ENCODE results near the gene BLOC1S3.

BLOC1S3 gene

DNA sequence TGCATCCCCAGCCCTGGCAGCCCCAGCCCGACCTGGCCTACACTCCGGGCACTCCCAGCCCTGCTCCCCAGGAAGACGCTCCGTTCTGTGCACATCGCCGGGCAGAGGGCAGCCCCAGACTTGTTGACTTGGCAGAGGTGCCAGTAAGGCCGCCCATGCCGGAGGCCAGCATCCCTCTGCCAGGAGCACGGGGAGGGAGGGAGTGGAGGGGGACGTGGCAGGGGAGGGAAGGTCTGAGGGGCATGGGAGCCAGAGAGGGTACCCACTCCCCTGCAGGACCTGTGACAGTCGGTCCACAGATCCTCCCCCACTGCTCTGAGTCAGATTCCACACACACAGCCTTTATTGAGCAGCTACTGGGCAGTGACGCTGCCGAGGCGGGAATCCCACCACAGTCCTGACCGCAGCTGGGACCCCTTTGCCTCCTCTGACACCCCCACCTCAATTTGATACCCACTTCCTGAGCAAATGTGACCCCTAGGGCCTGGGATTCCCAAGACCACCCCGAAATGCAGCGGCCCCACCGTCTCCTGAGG lies 15.9 kb upstream of the BLOC1S3 start:
- DNase-seq, result no peak

DNA sequence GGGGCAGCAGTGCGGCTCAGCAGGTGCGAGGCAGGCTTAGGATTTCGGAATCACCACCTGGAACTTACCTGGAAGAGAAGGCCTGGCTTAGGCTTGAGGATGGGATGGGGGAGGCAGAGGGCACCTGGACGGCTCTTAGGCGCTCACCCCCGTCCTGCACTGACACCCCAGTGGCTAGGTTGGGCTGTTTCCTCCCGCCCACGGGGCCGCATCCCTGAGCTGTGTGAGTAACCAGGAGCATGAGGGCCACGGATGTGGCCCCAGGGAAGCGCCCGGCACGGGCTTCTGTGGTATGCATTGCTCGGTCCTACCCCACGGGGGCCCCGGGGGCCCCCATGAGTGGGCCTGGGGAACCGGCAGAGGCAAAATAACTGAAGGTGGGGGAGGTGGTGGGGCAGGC lies 15.4 kb upstream of the BLOC1S3 start:
- DNase-seq, result no peak

DNA sequence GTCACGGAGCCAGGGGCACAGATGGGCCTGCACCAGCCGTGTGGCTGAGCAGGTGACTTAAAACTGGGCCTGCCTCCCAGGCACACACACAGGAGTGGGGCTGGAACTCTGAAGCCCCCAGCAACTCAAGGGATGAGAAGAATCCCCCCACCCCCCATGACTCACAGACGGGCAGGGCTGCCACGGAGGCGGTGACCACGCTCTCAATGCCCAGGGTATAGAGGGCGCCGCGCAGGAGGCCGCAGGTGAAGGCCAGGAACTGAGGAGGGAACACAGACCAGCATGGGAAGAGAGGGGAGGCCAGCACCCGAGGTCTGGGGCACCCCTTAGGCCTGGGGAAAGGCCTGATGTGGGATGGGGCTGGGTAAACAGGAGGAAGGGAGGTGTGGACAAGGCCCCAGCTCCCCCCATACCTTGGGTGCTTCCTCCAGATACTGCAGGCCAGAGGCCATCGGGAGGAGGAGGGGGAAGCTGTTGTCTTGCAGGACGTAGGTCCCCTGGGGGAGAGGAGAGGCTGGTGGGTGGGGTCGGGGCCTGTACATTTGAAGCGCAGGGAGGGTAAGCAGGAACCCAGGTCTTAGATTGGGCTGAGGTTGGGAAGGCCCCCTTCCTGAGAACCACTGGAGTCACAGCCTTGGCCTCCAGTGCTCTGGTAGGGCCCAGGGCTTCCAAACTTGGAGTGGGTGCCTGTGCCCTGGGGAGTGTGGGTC lies 14.7 kb upstream of the BLOC1S3 start:
- no peak for DNase-seq

DNA sequence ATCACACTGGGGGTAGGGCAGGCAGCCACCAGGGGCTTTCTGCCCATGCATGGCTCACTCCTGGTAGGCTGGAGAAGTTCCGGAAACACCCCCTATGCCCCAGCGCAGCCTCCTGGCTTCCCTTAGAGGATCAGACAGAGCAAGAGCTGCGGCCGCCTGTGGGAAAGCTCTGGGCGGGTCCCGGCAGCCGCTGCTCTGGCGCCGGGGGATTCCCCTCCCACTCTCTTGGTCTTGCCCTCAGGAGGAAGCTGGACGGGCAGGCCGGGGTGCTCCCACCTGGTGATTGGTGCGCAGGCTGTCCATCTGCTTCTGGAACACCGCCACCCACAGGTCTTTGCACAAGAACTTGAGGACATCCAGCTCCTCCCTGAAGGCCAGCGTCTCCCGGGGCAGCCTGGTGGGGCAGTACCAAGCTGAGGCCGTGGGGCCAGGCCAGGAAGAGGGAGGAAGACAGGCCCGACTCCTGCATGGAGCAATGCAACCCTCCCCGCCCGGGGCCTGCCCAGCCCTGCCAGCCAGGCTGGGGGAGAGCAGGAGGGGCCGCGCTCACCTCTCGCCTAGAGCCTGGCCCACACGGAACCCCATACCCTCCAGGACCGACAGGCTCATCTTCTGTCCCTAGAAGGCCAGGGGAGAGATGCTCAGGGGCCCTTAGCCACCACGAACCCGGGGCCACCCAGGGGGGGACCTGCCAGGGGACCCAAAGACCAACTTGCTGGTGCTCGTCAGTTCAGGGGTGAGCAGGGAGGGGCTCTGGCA lies 13.8 kb upstream of the BLOC1S3 start:
- peak; percentile 60 to 68 for DNase-seq

DNA sequence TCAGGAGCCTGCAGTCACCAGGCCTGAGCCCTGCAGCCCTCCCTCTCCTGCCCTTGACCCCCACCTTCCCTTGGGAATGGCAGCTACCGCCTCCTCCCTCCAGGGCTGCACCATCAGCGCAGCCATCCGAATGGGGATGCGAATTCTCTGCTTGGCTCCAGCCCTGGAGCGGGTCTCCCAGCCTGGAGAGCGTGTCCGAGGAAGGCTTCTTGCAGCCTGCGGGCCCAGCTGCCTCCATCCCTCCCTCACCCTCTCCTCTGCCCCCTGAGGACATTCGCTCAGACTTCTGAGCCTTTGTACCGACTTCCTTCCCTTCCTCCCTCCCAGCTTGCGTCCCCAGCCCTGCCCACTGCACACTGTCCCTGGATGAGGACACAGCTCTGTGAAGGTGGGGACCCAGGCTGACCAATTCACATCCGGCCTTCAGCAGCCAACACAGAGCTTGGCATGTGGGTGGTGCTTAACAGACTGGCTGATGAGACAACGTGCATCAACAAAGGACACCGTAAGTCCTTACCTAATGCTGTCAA lies 11.8 kb upstream of the BLOC1S3 start:
- DNase-seq, result no peak

DNA sequence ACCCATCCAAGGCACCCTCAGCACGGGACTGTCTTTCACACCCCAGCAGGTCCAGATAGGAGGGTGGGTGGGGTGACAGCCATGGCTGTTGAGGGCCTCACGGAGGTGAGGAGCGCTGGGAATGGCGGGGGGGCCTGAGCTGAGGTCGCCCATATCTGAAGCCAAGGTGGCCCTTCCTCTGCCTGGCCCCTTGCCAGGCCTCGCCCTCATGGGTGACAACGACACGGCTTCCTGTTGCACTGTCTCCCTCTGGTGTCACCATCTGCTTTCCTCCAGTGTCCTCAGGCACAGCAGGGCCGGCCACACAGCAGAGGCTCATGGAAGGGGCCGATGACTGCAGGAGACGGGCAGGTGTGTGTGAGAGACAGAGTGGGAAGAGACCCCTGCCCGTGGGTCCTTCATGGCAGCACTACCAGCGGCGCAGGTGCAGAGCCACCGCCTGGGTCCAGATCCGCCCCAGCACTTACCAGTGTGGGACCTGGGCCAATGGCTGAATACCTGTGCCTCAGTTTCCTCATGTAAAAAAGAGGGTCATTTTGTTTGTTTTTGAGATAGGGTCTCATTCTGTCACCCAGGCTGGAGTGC lies 9.7 kb upstream of the BLOC1S3 start:
- DNase-seq, result no peak

DNA sequence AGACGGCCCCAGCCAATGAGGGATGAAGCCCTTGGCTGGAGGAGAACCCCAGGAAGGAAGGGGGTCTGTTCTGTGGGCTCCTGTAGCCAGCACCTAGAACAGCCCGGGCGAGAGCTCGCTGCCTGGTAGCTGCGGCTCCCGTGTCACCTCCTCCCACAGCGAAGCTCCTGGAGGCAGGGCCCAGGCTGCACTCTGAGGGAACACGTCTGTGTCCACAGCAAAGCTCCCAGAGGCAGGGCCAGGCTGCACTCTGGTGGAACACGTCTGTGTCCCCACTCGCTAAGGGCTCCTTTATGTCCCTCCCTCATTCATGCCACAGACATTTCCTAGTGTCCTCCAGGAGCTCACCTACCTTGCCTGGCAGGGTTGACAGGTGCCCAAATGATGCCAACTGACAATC lies 9.0 kb upstream of the BLOC1S3 start:
- no peak for DNase-seq

DNA sequence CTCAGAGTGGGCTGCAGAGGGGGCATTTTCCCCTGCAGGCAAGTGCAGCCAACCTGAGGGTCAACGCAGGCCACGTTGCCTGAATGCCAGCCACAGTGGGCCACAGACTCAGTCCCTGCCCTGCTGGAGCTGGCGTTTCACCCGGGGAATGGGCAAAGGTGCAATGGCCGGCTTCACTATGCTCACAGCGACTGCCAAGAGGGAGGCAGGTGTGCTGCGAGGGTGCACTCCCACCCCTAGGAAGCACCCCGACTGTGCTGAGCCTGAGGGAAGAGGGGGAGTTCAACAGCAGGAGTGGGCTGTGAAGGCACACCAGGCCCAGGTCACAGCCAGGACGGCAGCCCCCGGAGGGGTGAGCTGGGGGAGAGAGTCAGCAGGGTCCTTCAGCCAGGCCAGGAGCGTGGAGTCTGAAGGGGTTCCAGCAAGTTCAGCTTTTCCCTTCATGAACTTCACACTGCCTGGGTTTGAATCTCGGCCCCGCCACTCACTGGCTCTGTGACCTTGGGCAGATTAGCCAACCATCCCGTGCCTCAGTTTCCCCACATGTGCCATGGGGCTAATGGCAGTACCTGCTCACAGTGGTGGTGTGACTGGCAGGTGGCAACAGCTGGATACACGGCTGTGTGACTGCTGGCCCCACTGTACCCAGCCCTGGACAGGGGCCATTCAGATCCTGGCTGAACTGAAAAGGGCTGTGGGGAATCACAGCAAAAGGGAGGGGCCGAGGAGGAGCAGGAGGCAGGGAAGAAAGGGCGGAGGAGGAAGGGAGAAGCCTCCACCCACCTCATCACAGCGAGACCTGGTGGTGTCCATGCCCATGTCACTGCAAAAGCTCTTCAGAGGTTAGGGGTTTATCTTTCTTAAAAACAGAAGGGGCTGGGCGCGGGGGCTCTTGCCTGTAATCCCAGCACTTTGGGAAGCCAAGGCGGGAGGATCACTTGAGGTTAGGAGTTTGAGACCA lies 8.2 kb upstream of the BLOC1S3 start:
- no peak for DNase-seq

DNA sequence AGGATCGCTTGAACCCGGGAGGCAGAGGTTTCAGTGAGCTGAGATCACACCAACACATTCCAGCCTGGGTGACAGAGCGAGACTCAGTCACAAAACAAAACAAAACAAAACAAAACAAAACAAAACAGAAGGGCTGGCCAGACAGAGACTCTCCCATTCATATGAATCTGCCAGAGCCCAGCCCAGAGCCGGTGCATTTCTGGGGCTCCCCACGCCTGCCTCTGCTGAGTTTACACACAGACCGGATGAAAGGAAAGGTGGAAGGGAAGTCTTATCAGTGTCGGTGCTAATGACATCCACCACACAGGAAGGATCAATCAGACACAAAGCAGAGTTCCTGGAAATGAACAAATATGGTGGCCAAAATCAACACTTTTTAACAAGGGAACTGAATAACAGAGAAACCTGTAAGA lies 7.4 kb upstream of the BLOC1S3 start:
- peak; percentile 53 to 69 for DNase-seq

DNA sequence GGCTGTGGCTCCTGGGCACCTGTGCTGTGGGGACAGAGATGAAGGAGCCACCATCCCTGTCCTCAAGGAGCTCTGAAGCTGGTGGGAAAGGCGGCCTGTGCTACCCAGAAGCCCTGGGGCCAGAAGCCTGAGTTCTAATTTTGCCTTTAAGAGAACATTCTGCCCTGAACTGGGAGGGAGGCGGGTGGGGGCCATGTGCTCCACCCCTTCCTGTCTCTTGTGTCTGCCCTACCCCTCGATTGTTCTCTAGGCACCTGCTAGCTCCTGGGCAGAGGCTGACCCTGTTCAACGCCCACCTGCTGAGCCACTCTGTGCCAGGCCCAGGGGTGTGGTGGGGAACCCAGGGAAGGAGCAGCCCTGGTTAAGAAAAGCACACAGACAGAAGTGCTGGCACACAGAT lies 6.4 kb upstream of the BLOC1S3 start:
- DNase-seq, result peak in 1 of 2 donors; percentile 40

DNA sequence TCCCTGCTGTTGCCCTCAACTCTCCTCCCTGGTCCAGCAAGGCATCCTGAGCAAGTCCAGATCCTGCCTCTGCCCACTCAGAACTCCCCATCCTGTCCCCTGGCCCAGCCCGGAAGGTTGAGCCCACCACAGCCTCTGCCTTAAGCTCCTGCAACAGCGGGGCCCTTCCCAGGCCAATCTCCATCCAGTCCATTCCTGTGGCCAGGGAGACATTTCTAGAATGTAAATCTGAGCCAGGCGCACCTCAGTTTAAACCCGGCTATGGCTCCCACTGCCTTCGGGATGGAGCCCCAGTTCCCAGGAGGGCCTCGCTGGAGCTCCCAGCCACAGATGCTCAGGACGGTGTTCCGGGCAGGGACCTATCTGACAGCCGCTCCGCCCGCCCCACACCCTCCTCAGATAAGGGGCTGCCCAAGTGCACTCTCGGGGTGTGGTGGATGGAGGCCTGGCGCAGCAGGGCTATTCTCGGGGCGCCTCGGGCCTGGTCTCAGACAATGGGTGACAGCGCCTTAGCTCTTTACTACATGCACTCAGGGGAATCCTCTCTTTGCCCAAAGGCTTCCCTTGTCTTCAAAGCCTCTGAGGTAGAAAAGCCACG lies 5.9 kb upstream of the BLOC1S3 start:
- no peak for DNase-seq

DNA sequence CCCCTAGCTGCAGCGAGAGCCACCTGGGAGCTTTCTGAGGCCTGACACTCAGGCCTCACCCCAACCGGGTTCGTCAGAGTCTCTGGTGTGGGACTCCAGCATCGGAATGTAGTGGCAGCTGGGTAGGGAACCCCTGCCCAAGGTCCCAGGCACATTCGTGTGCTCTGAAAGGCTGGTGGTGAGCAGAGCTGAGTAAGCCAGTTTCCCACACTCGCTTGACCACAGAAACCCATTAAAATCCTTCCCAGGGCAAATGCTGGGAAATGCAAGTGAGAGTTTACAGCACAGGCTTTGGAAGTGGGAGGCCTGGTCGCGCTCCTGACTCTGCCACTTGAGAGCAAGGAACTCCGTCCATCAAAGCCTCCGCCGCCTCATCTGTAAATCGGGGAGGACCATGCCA lies 4.8 kb upstream of the BLOC1S3 start:
- DNase-seq, result no peak

DNA sequence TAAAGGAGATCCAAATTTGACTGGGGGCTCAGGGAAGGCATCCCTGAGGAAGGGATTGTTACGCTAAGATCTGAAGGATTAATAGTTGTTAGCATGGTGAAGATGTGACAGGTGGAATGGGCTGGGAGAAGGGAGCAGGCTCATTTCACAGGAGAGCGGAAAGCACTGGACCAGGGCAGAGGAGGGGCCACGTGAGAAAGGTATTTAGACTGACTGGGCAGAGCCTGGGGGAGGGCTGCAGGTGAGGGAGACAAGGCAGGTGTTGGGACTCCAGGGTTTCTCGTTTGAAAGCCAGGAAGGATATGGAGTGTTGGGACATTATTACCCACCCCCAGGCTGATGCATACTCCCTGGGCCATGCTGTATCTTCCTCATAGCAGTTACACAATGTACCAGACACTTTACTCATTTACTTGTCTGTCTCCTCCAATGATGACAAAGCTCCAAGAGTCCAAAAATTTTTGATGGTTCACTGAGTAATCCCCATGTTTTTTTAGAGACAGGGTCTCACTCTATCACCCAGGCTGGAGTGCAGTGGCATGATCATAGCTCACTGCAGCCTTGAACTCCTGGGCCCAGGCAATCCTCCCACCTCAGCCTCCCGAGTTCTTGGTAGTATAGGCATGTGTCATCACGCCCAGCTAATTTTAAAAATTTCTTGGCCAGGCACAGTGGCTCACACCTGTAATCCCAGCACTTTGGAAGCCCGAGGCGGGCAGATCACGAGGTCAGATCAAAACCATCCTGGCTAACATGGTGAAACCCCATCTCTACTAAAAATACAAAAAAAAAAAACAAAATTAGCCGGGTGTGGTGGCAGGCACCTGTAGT lies 2.9 kb upstream of the BLOC1S3 start:
- no peak for DNase-seq

DNA sequence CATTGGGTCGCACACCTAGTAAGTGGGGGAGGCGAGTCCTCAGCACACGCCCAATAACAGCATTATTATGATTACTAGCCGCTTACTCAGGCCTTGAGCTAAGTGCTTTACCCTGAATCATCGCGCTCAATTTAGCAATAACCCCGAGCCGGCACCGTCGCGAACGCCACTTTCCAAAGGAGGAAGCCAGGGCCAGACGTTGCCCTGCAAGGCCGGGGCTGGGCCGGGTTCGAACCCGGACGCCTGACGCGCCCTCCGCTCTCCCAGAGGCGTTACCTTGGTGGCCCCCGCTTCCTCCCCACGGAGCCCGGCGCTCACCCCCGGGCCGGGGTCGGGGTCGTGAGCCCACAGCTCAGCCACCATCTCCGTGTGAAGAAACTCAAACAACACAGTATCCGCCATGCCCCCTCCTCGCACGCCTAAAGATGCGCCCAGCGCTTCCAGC lies 745 bp upstream of the BLOC1S3 start, which contains the start of gene TRAPPC6A:
TRAPPC6A (minus strand) TSS at position 421 of the 445 bp plus-strand sequence; CDS start at position 402, 19 bp downstream.
- no peak for DNase-seq

DNA sequence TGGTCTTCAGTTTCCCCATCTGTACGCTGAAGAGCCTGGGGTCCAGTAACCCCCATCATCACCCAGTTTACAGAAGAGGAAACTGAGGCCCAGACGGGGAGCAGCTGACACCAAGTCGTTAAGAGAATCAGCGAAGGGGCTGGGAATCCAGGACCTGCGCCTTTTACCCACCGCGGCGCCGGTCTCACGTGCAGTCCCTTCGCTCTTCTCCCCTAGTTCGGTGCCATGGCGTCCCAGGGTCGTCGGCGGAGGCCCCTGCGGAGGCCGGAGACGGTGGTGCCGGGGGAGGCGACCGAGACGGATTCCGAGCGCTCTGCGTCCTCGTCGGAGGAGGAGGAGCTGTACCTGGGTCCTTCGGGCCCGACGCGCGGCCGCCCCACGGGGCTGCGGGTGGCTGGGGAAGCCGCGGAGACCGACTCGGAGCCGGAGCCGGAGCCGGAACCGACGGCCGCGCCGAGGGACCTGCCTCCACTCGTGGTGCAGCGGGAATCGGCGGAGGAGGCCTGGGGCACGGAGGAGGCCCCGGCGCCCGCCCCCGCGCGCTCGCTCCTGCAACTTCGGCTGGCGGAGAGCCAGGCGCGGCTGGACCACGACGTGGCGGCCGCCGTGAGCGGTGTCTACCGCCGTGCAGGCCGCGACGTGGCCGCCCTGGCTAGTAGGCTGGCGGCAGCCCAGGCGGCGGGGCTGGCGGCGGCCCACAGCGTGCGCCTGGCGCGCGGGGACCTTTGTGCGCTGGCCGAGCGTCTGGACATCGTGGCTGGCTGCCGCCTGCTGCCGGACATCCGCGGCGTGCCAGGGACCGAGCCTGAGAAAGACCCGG lies 698 bp downstream of the BLOC1S3 start:
- peak; percentile 18 to 37 for DNase-seq

DNA sequence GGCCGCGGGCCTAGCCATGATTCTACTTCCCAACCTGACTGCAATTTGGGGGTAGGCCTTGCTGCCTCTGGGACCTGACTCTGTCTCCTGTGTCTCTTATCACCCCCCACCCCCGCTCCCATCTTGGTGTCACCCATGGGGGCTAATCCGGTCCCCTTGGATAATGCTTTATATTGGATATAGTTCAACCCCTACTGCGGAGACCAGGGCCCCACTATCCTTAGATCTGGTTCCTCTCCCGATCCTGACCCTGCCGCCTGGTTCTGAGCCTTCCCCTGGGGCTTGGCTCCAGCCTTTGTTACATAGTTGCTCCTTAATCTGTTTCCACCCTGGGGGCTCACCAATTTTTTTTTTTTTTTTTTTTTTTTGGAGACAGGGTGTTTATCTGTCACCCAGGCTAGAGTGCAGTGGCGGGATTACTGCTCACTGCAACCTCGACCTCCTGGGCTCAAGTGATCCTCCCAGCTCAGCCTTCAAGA lies 1.3 kb downstream of the BLOC1S3 start:
- DNase-seq, result no peak

DNA sequence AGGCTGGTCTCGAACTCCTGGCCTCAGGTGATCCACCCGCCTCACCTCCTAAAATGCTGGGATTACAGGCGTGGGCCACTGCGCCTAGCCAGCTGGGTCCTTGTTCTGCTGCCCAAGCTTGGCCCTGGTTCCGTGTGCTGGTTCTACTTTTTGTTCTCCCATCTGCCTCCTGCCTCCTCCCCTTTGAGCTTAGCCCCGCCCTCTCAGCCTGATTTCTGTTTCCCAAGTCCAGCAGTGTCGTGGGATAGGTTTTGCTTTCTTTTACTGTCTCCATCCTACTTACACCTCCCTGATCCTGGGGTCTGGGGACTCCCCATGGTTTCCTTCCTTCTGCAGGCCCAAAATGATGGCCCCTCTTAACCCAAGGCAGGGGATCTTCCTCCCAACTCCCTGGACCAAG lies 2.4 kb downstream of the BLOC1S3 start:
- DNase-seq, result no peak

DNA sequence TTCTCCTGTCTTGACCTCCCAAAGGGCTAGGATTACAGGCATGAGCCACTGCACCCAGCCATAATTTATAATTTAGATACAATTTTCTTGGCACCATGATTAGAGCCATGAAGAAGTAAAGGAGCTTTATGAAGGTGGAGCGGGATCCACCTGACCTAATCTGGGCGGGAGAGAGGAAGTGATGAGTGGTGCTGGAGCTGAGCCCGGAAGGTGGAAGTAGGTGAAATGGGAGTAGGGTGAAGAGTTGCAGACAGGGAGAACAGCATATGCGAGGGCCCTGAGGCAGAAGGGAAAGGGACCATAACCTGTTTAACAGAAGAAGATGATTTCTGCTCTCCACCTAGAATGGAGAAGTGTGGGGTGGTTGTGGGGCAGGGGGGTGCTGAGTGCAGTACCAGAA lies 4.2 kb downstream of the BLOC1S3 start:
- no peak for DNase-seq

DNA sequence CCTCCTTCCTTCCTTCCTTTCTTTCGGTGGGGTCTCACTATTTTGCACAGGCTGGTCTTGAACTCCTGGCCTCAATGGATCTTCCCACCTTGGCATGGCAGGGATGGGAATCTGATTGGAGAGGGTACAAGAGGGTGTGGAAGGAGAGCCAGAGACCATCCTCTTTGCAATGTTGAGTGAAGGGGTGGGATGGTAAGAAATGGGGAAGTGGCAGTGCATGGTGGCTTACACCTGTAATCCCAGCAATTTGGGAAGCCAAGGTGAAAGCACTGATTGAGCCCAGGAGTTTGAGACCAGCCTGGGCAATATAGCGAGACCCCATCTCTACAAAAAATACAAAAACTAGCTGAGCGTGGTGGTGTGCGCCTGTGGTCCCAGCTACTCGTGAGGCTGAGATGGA lies 5.5 kb downstream of the BLOC1S3 start:
- DNase-seq, result no peak
